H9 (cell line): ENCODE results near the gene TMEM131. TPM values are rescaled to one million over a fixed set of nuclear protein-coding genes. Genes with fewer than 3 reads are reported as not detected.

Source experiments
- DNase-seq: peaks from one replicate; pipeline ENCODE4 v3.0.0-alpha.2; 2017
- H2AFZ ChIP-seq: one replicate; pipeline ENCODE4 v1.6.1; 2013; ENCODE audit warnings: mild to moderate bottlenecking, low read length, control low read depth, moderate library complexity
- H2AK5ac ChIP-seq: 2 replicates; pipeline ENCODE4 v1.6.1; 2013; ENCODE audit warnings: low read length, control low read depth, mixed read lengths; ENCODE audit not compliant: insufficient read length
- H2BK120ac ChIP-seq: one replicate; pipeline ENCODE4 v1.6.1; 2013; ENCODE audit warnings: low read depth, mild to moderate bottlenecking, low read length, control low read depth, inconsistent platforms; ENCODE audit not compliant: poor library complexity, severe bottlenecking
- H2BK12ac ChIP-seq: 2 replicates; pipeline ENCODE4 v1.6.1; 2013; ENCODE audit warnings: low read length, control low read depth, mixed read lengths, low read depth; ENCODE audit not compliant: insufficient read length
- H2BK15ac ChIP-seq: 2 replicates; pipeline ENCODE4 v1.6.1; 2013; ENCODE audit warnings: low read depth, low read length, control low read depth
- H2BK20ac ChIP-seq: one replicate; pipeline ENCODE4 v1.6.1; 2013; ENCODE audit warnings: low read depth, mild to moderate bottlenecking, low read length, control low read depth, inconsistent platforms; ENCODE audit not compliant: poor library complexity, severe bottlenecking
- H2BK5ac ChIP-seq: 2 replicates; pipeline ENCODE4 v1.6.1; 2013; ENCODE audit warnings: low read length, control low read depth, mixed read lengths; ENCODE audit not compliant: insufficient read length
- H3K14ac ChIP-seq: 2 replicates; pipeline ENCODE4 v1.6.1; 2013; ENCODE audit warnings: low read length, control low read depth; ENCODE audit not compliant: insufficient read depth
- H3K18ac ChIP-seq: 2 replicates; pipeline ENCODE4 v1.6.1; 2013; ENCODE audit warnings: low read depth, mild to moderate bottlenecking, mixed read lengths, low read length, control low read depth; ENCODE audit not compliant: insufficient read length
- H3K23ac ChIP-seq: 2 replicates; pipeline ENCODE4 v1.6.1; 2013; ENCODE audit warnings: low read length, control low read depth, mixed read lengths, low read depth; ENCODE audit not compliant: insufficient read length
- H3K23me2 ChIP-seq: 2 replicates; pipeline ENCODE4 v1.6.1; 2013; ENCODE audit warnings: low read depth, mild to moderate bottlenecking, mixed read lengths, low read length, control low read depth; ENCODE audit not compliant: insufficient read length, poor library complexity, severe bottlenecking
- H3K27ac ChIP-seq: 2 replicates; pipeline ENCODE4 v1.5.1; 2013; ENCODE audit warnings: low read length, control low read depth, mixed read lengths, low read depth; ENCODE audit not compliant: insufficient read length
- H3K27me3 ChIP-seq: 2 replicates; pipeline ENCODE4 v1.6.1; 2013; ENCODE audit warnings: low read length, control low read depth, inconsistent platforms; ENCODE audit not compliant: insufficient read depth
- H3K4ac ChIP-seq: 2 replicates; pipeline ENCODE4 v1.6.1; 2013; ENCODE audit warnings: low read depth, mild to moderate bottlenecking, control low read depth, inconsistent platforms, low read length, moderate library complexity
- H3K4me1 ChIP-seq: 2 replicates; pipeline ENCODE4 v1.6.1; 2013; ENCODE audit warnings: low read length, control low read depth, inconsistent platforms; ENCODE audit not compliant: insufficient read depth
- H3K4me2 ChIP-seq: 2 replicates; pipeline ENCODE4 v1.6.1; 2013; ENCODE audit warnings: low read length, control low read depth, mixed read lengths; ENCODE audit not compliant: insufficient read length, insufficient read depth
- H3K56ac ChIP-seq: 2 replicates; pipeline ENCODE4 v1.6.1; 2013; ENCODE audit warnings: low read depth, mild to moderate bottlenecking, mixed read lengths, low read length, control low read depth; ENCODE audit not compliant: insufficient read length
- H3K79me1 ChIP-seq: 2 replicates; pipeline ENCODE4 v1.6.1; 2013; ENCODE audit warnings: low read depth, mild to moderate bottlenecking, moderate library complexity, low read length, control low read depth, inconsistent platforms; ENCODE audit not compliant: insufficient read depth, poor library complexity, severe bottlenecking
- H3K79me2 ChIP-seq: 2 replicates; pipeline ENCODE4 v1.6.1; 2013; ENCODE audit warnings: low read length, control low read depth, inconsistent platforms; ENCODE audit not compliant: insufficient read depth
- H3K9ac ChIP-seq: 2 replicates; pipeline ENCODE4 v1.6.1; 2013; ENCODE audit warnings: low read length, control low read depth, mixed read lengths; ENCODE audit not compliant: insufficient read length; ENCODE audit errors: extremely low read depth
- H3K9me3 ChIP-seq: one replicate; pipeline ENCODE4 v1.6.1; 2013; ENCODE audit warnings: low read depth, low read length, inconsistent platforms; ENCODE audit not compliant: control insufficient read depth
- H3T11ph ChIP-seq: one replicate; pipeline ENCODE4 v1.6.1; 2013; ENCODE audit warnings: mild to moderate bottlenecking, low read length, control low read depth, inconsistent platforms
- H4K20me1 ChIP-seq: one replicate; pipeline ENCODE4 v1.6.1; 2013; ENCODE audit not compliant: control insufficient read depth, insufficient read length, insufficient read depth
- H4K5ac ChIP-seq: 2 replicates; pipeline ENCODE4 v1.6.1; 2013; ENCODE audit warnings: low read depth, mild to moderate bottlenecking, mixed read lengths, low read length, control low read depth; ENCODE audit not compliant: insufficient read length
- H4K8ac ChIP-seq: replicated peaks from 2 replicates; pipeline ENCODE4 v1.6.1; 2013; ENCODE audit warnings: low read length, control low read depth, mixed read lengths, low read depth; ENCODE audit not compliant: insufficient read length
- H4K91ac ChIP-seq: 2 replicates; pipeline ENCODE4 v1.6.1; 2013; ENCODE audit warnings: low read depth, mild to moderate bottlenecking, moderate library complexity, mixed read lengths, low read length, control low read depth; ENCODE audit not compliant: insufficient read length
- H3K27ac Mint-ChIP-seq, 3 experiments: 2 replicates in 2 of 3; 3 replicates in 1 of 3; pipeline ENCODE4 v1.8.0; 2020 to 2021; ENCODE audit warnings: mixed read lengths in 3 of 3, mild to moderate bottlenecking in 1 of 3, moderate library complexity in 1 of 3
- H3K27me3 Mint-ChIP-seq: 2 replicates; pipeline ENCODE4 v1.8.0; 2021; ENCODE audit warnings: low read depth, mild to moderate bottlenecking, moderate library complexity, mixed read lengths
- H3K36me3 Mint-ChIP-seq, 3 experiments: 2 replicates in 2 of 3; 3 replicates in 1 of 3; pipeline ENCODE4 v1.8.0; 2020 to 2021; ENCODE audit warnings: low read depth in 3 of 3, mixed read lengths in 3 of 3; ENCODE audit not compliant: insufficient read depth in 1 of 3
- H3K4me1 Mint-ChIP-seq, 2 experiments: 2 replicates each; pipeline ENCODE4 v1.8.0; 2020; ENCODE audit warnings: mixed read lengths in 2 of 2
- H3K4me3 Mint-ChIP-seq, 2 experiments: 2 replicates in 1 of 2; 3 replicates in 1 of 2; pipeline ENCODE4 v1.8.0; 2020 to 2021; ENCODE audit warnings: mild to moderate bottlenecking in 2 of 2, mixed read lengths in 2 of 2, moderate library complexity in 1 of 2
- H3K9me3 Mint-ChIP-seq, 2 experiments: 2 replicates in 1 of 2; 3 replicates in 1 of 2; pipeline ENCODE4 v1.8.0; 2020; ENCODE audit warnings: mild to moderate bottlenecking in 2 of 2, mixed read lengths in 2 of 2, moderate library complexity in 1 of 2
- CTCF ChIP-seq: fragments of 200-600 bp; sonication (generic); conservative IDR thresholded peaks from 3 replicates; pipeline ENCODE4 v1.8.0; 2021; ENCODE audit warnings: antibody characterized with exemption, mild to moderate bottlenecking
- WGBS: extraction: QIAGEN DNeasy Blood & Tissue Kit; methylation state at CpG from one replicate; pipeline ENCODE4 v1.1.7; 2013; ENCODE audit warnings: missing lambda C conversion rate, low lambda C conversion rate, mixed read lengths; ENCODE audit not compliant: insufficient read length; ENCODE audit errors: extremely low coverage; 5-methylcytosine and 5-hydroxymethylcytosine counted together
- total RNA-seq: library from RNA; stranded (reverse); gene quantifications from 2 replicates; pipeline ENCODE4 v1.2.1, GENCODE V29; 2021

Gene TMEM131
- total RNA-seq, 1 experiment from 2014 or later, result 20.9 TPM

GRCh38 chr2:97747285-97747684, 248.5 kb downstream of the TMEM131 start:
- Histone ChIP-seq H3K27ac (no peak overlapping the region), H2AFZ (no peak overlapping the region), H3K79me2 (no peaks in the 10 kb centered on the region), H3K27me3 (no peaks in the 10 kb centered on the region), H4K8ac (no peak overlapping the region), H2BK5ac (no peak overlapping the region), H2AK5ac (no peak overlapping the region), H2BK15ac (no peak overlapping the region), H3T11ph (no peak overlapping the region), H3K4ac (no peak overlapping the region), H2BK12ac (no peak overlapping the region), H3K23ac (no peak overlapping the region), H3K23me2 (no peaks in the 10 kb centered on the region), H2BK20ac (no peak overlapping the region), H3K18ac (no peak overlapping the region), H3K9me3 (no peaks in the 10 kb centered on the region), H4K91ac (no peak overlapping the region), H2BK120ac (no peak overlapping the region), H3K56ac (no peak overlapping the region), H3K4me2 (no peak overlapping the region), H3K4me1 (0 out of 2 replicates have a peak, but pooled peaks cover 2% of the 10 kb centered on the region), H3K9ac (no peak overlapping the region), H3K79me1 (no peaks in the 10 kb centered on the region), H4K5ac (no peak overlapping the region), H3K14ac (no peak overlapping the region), H4K20me1 (no peaks in the 10 kb centered on the region)
- H3K4me3 Mint-ChIP-seq, result no peak overlapping the region
- H3K9me3 Mint-ChIP-seq, result no peaks in the 10 kb centered on the region
- no peaks in the 10 kb centered on the region for H3K27me3 Mint-ChIP-seq
- no peak overlapping the region for H3K27ac Mint-ChIP-seq
- peaks cover 29 to 31% of the 10 kb centered on the region in 2 experiments for H3K4me1 Mint-ChIP-seq
- no peak for DNase-seq
- no peak for TF ChIP-seq CTCF
- H3K36me3 Mint-ChIP-seq, result peaks cover 0 to 10% (median 8%) of the 10 kb centered on the region in 3 experiments; a peak in 3 of 7 replicates
- no CpG with 5 or more reads among the region's 3 CpGs for WGBS
